ENCODE data around the gene XRN1.
"Not testable (repeated sequence)": the region's sequence is repeated elsewhere in the genome, so short reads cannot be mapped to it uniquely, and the experiment has no call there.

Gene XRN1

GRCh38 chr3:142315083-142315482 lies 132.8 kb downstream of the XRN1 start:
- H3K9me2 ChIP-seq (replicated peaks; ENCODE audit: control insufficient read depth, low read length) = no peaks in the 10 kb centered on the region
- H3K27ac ChIP-seq (ENCODE audit: low read depth, low read length) = no peak overlapping the region
- peaks cover 11% of the 10 kb centered on the region for H3K36me3 ChIP-seq (ENCODE audit: control insufficient read depth, low read length)

GRCh38 chr3:142310439-142310838 lies 137.4 kb downstream of the XRN1 start:
- Histone ChIP-seq H3F3A (ENCODE audit: control insufficient read depth, insufficient read depth) (no peaks in the 10 kb centered on the region), H3K4me1 (ENCODE audit: control insufficient read depth, low read length) (no peaks in the 10 kb centered on the region), H3K27ac (ENCODE audit: low read depth, low read length) (no peak overlapping the region), H4K20me1 (ENCODE audit: control insufficient read depth, insufficient read depth, low read depth, low read length) (no peaks in the 10 kb centered on the region), H3K4me3 (ENCODE audit: low read length) (no peak overlapping the region), H3K9me2 (replicated peaks; ENCODE audit: control insufficient read depth, low read length) (no peaks in the 10 kb centered on the region), H3K79me2 (ENCODE audit: control insufficient read depth, low read length) (no peaks in the 10 kb centered on the region), H3K9me3 (ENCODE audit: control insufficient read depth, insufficient read depth, low read length) (no peaks in the 10 kb centered on the region), H3K4me2 (ENCODE audit: low read length) (no peak overlapping the region), H3K27me3 (ENCODE audit: control insufficient read depth, low read length) (no peaks in the 10 kb centered on the region), H3K36me3 (ENCODE audit: control insufficient read depth, low read length) (peaks cover 11% of the 10 kb centered on the region)
- TF ChIP-seq EZH2phosphoT487 (IDR thresholded peaks at IDR 0.05; ENCODE audit: borderline replicate concordance, low read length) (no peak), CTCF (IDR thresholded peaks at IDR 0.05; ENCODE audit: low read depth, low read length, poor library complexity, severe bottlenecking) (no peak)

More at GRCh38 chr3:142315083-142315482, 132.8 kb downstream of the XRN1 start:
- no peaks in the 10 kb centered on the region for H3K4me1 ChIP-seq (ENCODE audit: control insufficient read depth, low read length)
- H3K27me3 ChIP-seq (ENCODE audit: control insufficient read depth, low read length) = no peaks in the 10 kb centered on the region
- no peaks in the 10 kb centered on the region for H4K20me1 ChIP-seq (ENCODE audit: control insufficient read depth, insufficient read depth, low read depth, low read length)
- no peaks in the 10 kb centered on the region for H3F3A ChIP-seq (ENCODE audit: control insufficient read depth, insufficient read depth)
- H3K4me3 ChIP-seq (ENCODE audit: low read length) = no peak overlapping the region
- H3K79me2 ChIP-seq (ENCODE audit: control insufficient read depth, low read length) = no peaks in the 10 kb centered on the region
- TF ChIP-seq EZH2phosphoT487 (IDR thresholded peaks at IDR 0.05; ENCODE audit: borderline replicate concordance, low read length) (no peak), CTCF (IDR thresholded peaks at IDR 0.05; ENCODE audit: low read depth, low read length, poor library complexity, severe bottlenecking) (no peak)
- no peak overlapping the region for H3K4me2 ChIP-seq (ENCODE audit: low read length)
- no peaks in the 10 kb centered on the region for H3K9me3 ChIP-seq (ENCODE audit: control insufficient read depth, insufficient read depth, low read length)

GRCh38 chr3:142302847-142303246 lies 145.0 kb downstream of the XRN1 start:
- not testable (repeated sequence) for H3K79me2 ChIP-seq (ENCODE audit: control insufficient read depth, low read length)

GRCh38 chr3:142298626-142299025 lies 149.2 kb downstream of the XRN1 start:
- no peak overlapping the region for H3K27ac ChIP-seq (ENCODE audit: low read depth, low read length)
- no peaks in the 10 kb centered on the region for H3K79me2 ChIP-seq (ENCODE audit: control insufficient read depth, low read length)
- no peaks in the 10 kb centered on the region for H3F3A ChIP-seq (ENCODE audit: control insufficient read depth, insufficient read depth)
- H3K36me3 ChIP-seq (ENCODE audit: control insufficient read depth, low read length) = no peaks in the 10 kb centered on the region
- H3K27me3 ChIP-seq (ENCODE audit: control insufficient read depth, low read length) = no peaks in the 10 kb centered on the region
- no peaks in the 10 kb centered on the region for H3K9me2 ChIP-seq (replicated peaks; ENCODE audit: control insufficient read depth, low read length)
- no peak overlapping the region for H3K4me2 ChIP-seq (ENCODE audit: low read length)
- H3K4me3 ChIP-seq (ENCODE audit: low read length) = no peak overlapping the region
- no peaks in the 10 kb centered on the region for H3K9me3 ChIP-seq (ENCODE audit: control insufficient read depth, insufficient read depth, low read length)
- no peaks in the 10 kb centered on the region for H3K4me1 ChIP-seq (ENCODE audit: control insufficient read depth, low read length)
- no peaks in the 10 kb centered on the region for H4K20me1 ChIP-seq (ENCODE audit: control insufficient read depth, insufficient read depth, low read depth, low read length)
- TF ChIP-seq CTCF (IDR thresholded peaks at IDR 0.05; ENCODE audit: low read depth, low read length, poor library complexity, severe bottlenecking) (no peak), EZH2phosphoT487 (IDR thresholded peaks at IDR 0.05; ENCODE audit: borderline replicate concordance, low read length) (no peak)

More at GRCh38 chr3:142302847-142303246, 145.0 kb downstream of the XRN1 start:
- not testable (repeated sequence) for H3K36me3 ChIP-seq (ENCODE audit: control insufficient read depth, low read length); H3K9me2 ChIP-seq (replicated peaks; ENCODE audit: control insufficient read depth, low read length); H3K27me3 ChIP-seq (ENCODE audit: control insufficient read depth, low read length); H4K20me1 ChIP-seq (ENCODE audit: control insufficient read depth, insufficient read depth, low read depth, low read length); H3K27ac ChIP-seq (ENCODE audit: low read depth, low read length); H3K4me2 ChIP-seq (ENCODE audit: low read length); H3F3A ChIP-seq (ENCODE audit: control insufficient read depth, insufficient read depth); H3K4me3 ChIP-seq (ENCODE audit: low read length); H3K4me1 ChIP-seq (ENCODE audit: control insufficient read depth, low read length); H3K9me3 ChIP-seq (ENCODE audit: control insufficient read depth, insufficient read depth, low read length)

Data from DOHH2 (cell line).